ENCODE data around the gene CDKN1A.
A peak's percentile ranks its signal among the peaks of the same experiment; 100 is the strongest.

The CDKN1A gene

GRCh38 chr6:36656441-36656840, 22.1 kb upstream of the CDKN1A start:
- no peak for DNase-seq

GRCh38 chr6:36657271-36657670, 21.2 kb upstream of the CDKN1A start:
- DNase-seq = no peak

- DNase-seq = no peak
Observed at GRCh38 chr6:36657942-36658544, 20.5 kb upstream of the CDKN1A start.

GRCh38 chr6:36659271-36659670, 19.2 kb upstream of the CDKN1A start:
- DNase-seq = no peak

GRCh38 chr6:36660771-36661471, 17.6 kb upstream of the CDKN1A start:
- DNase-seq = no peak

- no peak for DNase-seq
Observed at GRCh38 chr6:36662380-36662779, 16.1 kb upstream of the CDKN1A start.

- no peak for DNase-seq
Observed at GRCh38 chr6:36662827-36663256, 15.7 kb upstream of the CDKN1A start.

- DNase-seq = no peak
Observed at GRCh38 chr6:36663504-36664446, 14.7 kb upstream of the CDKN1A start.

- DNase-seq = no peak
Observed at GRCh38 chr6:36665180-36665579, 13.3 kb upstream of the CDKN1A start.

- no peak for DNase-seq
Observed at GRCh38 chr6:36666287-36666686, 12.2 kb upstream of the CDKN1A start.

GRCh38 chr6:36666826-36667591, 11.5 kb upstream of the CDKN1A start:
- peak; percentile 80 to 91 for DNase-seq

- no peak for DNase-seq
Observed at GRCh38 chr6:36668591-36668990, 9.9 kb upstream of the CDKN1A start.

GRCh38 chr6:36669002-36669401, 9.5 kb upstream of the CDKN1A start:
- DNase-seq = no peak

GRCh38 chr6:36670271-36670670, 8.2 kb upstream of the CDKN1A start:
- no peak for DNase-seq

- no peak for DNase-seq
Observed at GRCh38 chr6:36671687-36672375, 6.7 kb upstream of the CDKN1A start.

- no peak for DNase-seq
Observed at GRCh38 chr6:36673882-36674281, 4.6 kb upstream of the CDKN1A start.

- no peak for DNase-seq
Observed at GRCh38 chr6:36674942-36675341, 3.6 kb upstream of the CDKN1A start.

- peak; percentile 34 to 55 for DNase-seq
Observed at GRCh38 chr6:36676141-36677058, 2.1 kb upstream of the CDKN1A start.

GRCh38 chr6:36677059-36677749, 1.3 kb upstream of the CDKN1A start:
- DNase-seq = no peak

GRCh38 chr6:36677753-36678487, 594 bp upstream of the CDKN1A start:
- peak in 1 of 2 experiments; percentile 6 for DNase-seq

Data from SHP77 (cell line).